OCI-LY7 (cell line): Measurements from ENCODE around the gene TUB. TPM values are rescaled to one million over a fixed set of nuclear protein-coding genes. Genes with fewer than 3 reads are reported as not detected.
A peak's percentile ranks its signal among the peaks of the same experiment; 100 is the strongest.

Experiments
- BruUV-seq: library from RNA; stranded (reverse); fragments of 400-500 nt; replicated peaks from 2 replicates; lab custom pipeline; 2021; lab: Mats Ljungman, UMichigan
- CTCF ChIA-PET: fragments of 300-600 bp; sonication (Branson Sonifier 250); formaldehyde crosslinking; loops from one replicate; lab custom pipeline; 2022; ENCODE audit warnings: antibody characterized with exemption; ENCODE audit not compliant: unreplicated experiment; lab: Charles Lee
- POLR2A ChIA-PET: fragments of 300-600 bp; sonication (Branson Sonifier 250); formaldehyde crosslinking; loops from one replicate; lab custom pipeline; 2022; ENCODE audit warnings: antibody characterized with exemption; lab: Charles Lee
- DNase-seq: peaks from one replicate; pipeline ENCODE4 v3.0.0-alpha.2; 2015; ENCODE audit warnings: low spot score
- H2AFZ ChIP-seq: fragments of 200-600 bp; sonication (generic), shearing (Covaris generic); 2 replicates; pipeline ENCODE4 v1.6.1; 2014; ENCODE audit warnings: mild to moderate bottlenecking, antibody characterized with exemption, low read length, moderate library complexity
- H3K27ac ChIP-seq: fragments of 200-600 bp; sonication (generic); 2 replicates; pipeline ENCODE4 v1.5.1; 2014; ENCODE audit warnings: mixed run types, low read depth, mild to moderate bottlenecking, moderate library complexity, low read length, inconsistent platforms; ENCODE audit not compliant: poor library complexity, severe bottlenecking
- H3K36me3 ChIP-seq: fragments of 200-600 bp; sonication (generic); 2 replicates; pipeline ENCODE4 v1.6.1; 2014; ENCODE audit warnings: mild to moderate bottlenecking, antibody characterized with exemption, low read length, moderate library complexity, mixed read lengths; ENCODE audit not compliant: insufficient read depth
- H3K4me1 ChIP-seq: fragments of 200-600 bp; sonication (generic); 2 replicates; pipeline ENCODE4 v1.5.1; 2014; ENCODE audit warnings: mild to moderate bottlenecking, low read length; ENCODE audit not compliant: insufficient read depth, poor library complexity, severe bottlenecking
- H3K4me2 ChIP-seq: fragments of 200-600 bp; sonication (generic); 2 replicates; pipeline ENCODE4 v1.6.1; 2014; ENCODE audit warnings: mild to moderate bottlenecking, low read length
- H3K4me3 ChIP-seq: fragments of 200-600 bp; sonication (generic); 2 replicates; pipeline ENCODE4 v1.5.1; 2014; ENCODE audit warnings: mild to moderate bottlenecking, low read depth, low read length; ENCODE audit not compliant: poor library complexity, severe bottlenecking
- H3K79me2 ChIP-seq: fragments of 200-600 bp; sonication (generic); 2 replicates; pipeline ENCODE4 v1.6.1; 2016; ENCODE audit warnings: low read depth, mild to moderate bottlenecking, low read length, moderate library complexity, mixed read lengths; ENCODE audit not compliant: insufficient read depth
- H3K9me2 ChIP-seq: fragments of 200-600 bp; sonication (generic); 2 replicates; pipeline ENCODE4 v1.6.1; 2016; ENCODE audit warnings: mild to moderate bottlenecking, low read length, mixed read lengths; ENCODE audit not compliant: insufficient read depth
- H3K9me3 ChIP-seq: fragments of 200-600 bp; sonication (generic); 2 replicates; pipeline ENCODE4 v1.6.1; 2014; ENCODE audit warnings: mild to moderate bottlenecking, mixed run types, low read length, mixed read lengths
- H4K20me1 ChIP-seq: fragments of 200-600 bp; sonication (generic); 2 replicates; pipeline ENCODE4 v1.6.1; 2014; ENCODE audit warnings: mild to moderate bottlenecking, antibody characterized with exemption, low read length, moderate library complexity, mixed read lengths; ENCODE audit not compliant: insufficient read depth
- EZH2phosphoT487 ChIP-seq: fragments of 200-600 bp; sonication (generic); IDR thresholded peaks from 2 replicates; pipeline ENCODE4 v1.6.1; 2018; ENCODE audit warnings: low read depth, borderline replicate concordance, mild to moderate bottlenecking, mixed run types, antibody characterized with exemption, low read length, moderate library complexity, mixed read lengths
- intact Hi-C: fragments of 100-400 bp; cut with micrococcal nuclease; formaldehyde crosslinking; loops from one replicate; pipeline ENCODE4 v1.10.0; 2022; ENCODE audit not compliant: unreplicated experiment
- total RNA-seq, 2 experiments: library from RNA; depleted of rRNA in 1 of 2; stranded (reverse); fragments of >200 nt in 1 of 2; shearing (Covaris generic) in 1 of 2; gene quantifications; 2 replicates each; pipeline ENCODE4 v1.2.3, GENCODE V29; 2014 to 2022
- TF ChIP-seq, protein P1 (sequence below): fragments of 200-600 bp; sonication (generic); conservative IDR thresholded peaks from 2 replicates; pipeline ENCODE4 v1.5.1; 2014; ENCODE audit warnings: mild to moderate bottlenecking, antibody characterized with exemption, low read length, moderate library complexity, mixed read lengths

Gene TUB
- total RNA-seq, 2 experiments from 2014 or later = not detected

GRCh38 chr11:8062781-8063257 lies 18.2 kb upstream of the TUB start:
- Histone ChIP-seq H2AFZ (0 out of 2 replicates have a peak overlapping the region, but pooled peaks have one; percentile 4), H3K4me1 (no peaks in the 10 kb centered on the region), H3K36me3 (no peaks in the 10 kb centered on the region), H3K27ac (no peak overlapping the region), H3K9me3 (no peaks in the 10 kb centered on the region), H3K4me3 (no peak overlapping the region), H3K4me2 (no peak overlapping the region), H3K79me2 (no peaks in the 10 kb centered on the region), H4K20me1 (no peaks in the 10 kb centered on the region), H3K9me2 (no peaks in the 10 kb centered on the region)
- TF ChIP-seq, protein P1, sequence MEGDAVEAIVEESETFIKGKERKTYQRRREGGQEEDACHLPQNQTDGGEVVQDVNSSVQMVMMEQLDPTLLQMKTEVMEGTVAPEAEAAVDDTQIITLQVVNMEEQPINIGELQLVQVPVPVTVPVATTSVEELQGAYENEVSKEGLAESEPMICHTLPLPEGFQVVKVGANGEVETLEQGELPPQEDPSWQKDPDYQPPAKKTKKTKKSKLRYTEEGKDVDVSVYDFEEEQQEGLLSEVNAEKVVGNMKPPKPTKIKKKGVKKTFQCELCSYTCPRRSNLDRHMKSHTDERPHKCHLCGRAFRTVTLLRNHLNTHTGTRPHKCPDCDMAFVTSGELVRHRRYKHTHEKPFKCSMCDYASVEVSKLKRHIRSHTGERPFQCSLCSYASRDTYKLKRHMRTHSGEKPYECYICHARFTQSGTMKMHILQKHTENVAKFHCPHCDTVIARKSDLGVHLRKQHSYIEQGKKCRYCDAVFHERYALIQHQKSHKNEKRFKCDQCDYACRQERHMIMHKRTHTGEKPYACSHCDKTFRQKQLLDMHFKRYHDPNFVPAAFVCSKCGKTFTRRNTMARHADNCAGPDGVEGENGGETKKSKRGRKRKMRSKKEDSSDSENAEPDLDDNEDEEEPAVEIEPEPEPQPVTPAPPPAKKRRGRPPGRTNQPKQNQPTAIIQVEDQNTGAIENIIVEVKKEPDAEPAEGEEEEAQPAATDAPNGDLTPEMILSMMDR = no peak
- no peak for TF ChIP-seq EZH2phosphoT487
- no TSS peak for BruUV-seq
- DNase-seq = no peak
- ChIA-PET CTCF (no interaction called here), POLR2A (no interaction called here)
- intact Hi-C loops = no loop called here

DNA sequence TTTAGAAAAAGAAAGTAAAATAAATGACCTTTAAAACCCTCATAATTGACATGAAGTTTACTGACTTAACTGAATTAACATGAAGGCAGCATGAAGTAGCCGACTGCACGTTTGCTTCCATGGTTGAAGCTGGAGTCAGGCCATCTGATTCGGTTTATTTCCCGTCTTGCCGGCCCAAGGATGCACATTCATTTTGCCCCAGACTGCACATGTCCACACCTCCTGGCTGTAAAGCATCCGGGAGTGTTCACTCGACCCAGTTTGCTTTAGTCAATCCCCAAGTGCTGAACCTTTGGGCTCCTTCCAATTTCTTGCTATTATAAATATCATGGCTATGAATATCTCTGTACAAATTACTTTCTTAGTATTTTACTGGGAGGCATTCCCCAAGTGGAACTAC lies 17.7 kb upstream of the TUB start:
- BruUV-seq = no TSS peak
- no peak for TF ChIP-seq EZH2phosphoT487
- TF ChIP-seq, protein P1 = no peak
- Histone ChIP-seq H3K4me2 (no peak overlapping the region), H3K9me3 (no peaks in the 10 kb centered on the region), H2AFZ (no peak overlapping the region), H3K9me2 (no peaks in the 10 kb centered on the region), H3K36me3 (no peaks in the 10 kb centered on the region), H3K27ac (no peak overlapping the region), H3K4me1 (no peaks in the 10 kb centered on the region), H3K4me3 (no peak overlapping the region), H4K20me1 (no peaks in the 10 kb centered on the region), H3K79me2 (no peaks in the 10 kb centered on the region)
- CTCF ChIA-PET = no interaction called here
- no peak for DNase-seq
- intact Hi-C loops = no loop called here
- POLR2A ChIA-PET = no interaction called here

GRCh38 chr11:8065031-8065430 lies 16.0 kb upstream of the TUB start:
- no peaks in the 10 kb centered on the region for H3K9me3 ChIP-seq
- POLR2A ChIA-PET = no interaction called here
- no peaks in the 10 kb centered on the region for H3K4me1 ChIP-seq
- H3K4me2 ChIP-seq = no peak overlapping the region
- intact Hi-C loops = no loop called here
- no peaks in the 10 kb centered on the region for H3K9me2 ChIP-seq
- no peak overlapping the region for H3K27ac ChIP-seq
- no peak for TF ChIP-seq EZH2phosphoT487
- TF ChIP-seq, protein P1 = no peak
- no TSS peak for BruUV-seq
- no peak overlapping the region for H3K4me3 ChIP-seq
- CTCF ChIA-PET = no interaction called here
- no peaks in the 10 kb centered on the region for H3K36me3 ChIP-seq
- no peaks in the 10 kb centered on the region for H4K20me1 ChIP-seq
- no peaks in the 10 kb centered on the region for H3K79me2 ChIP-seq
- no peak overlapping the region for H2AFZ ChIP-seq
- DNase-seq = no peak
